Putamen (tissue), 1 donor: ENCODE results near the gene TUBGCP5.

ENCODE experiments used
- DNase-seq: peaks from one replicate; pipeline ENCODE4 v3.0.0-alpha.2; 2016; ENCODE audit warnings: low spot score

Gene TUBGCP5

DNA sequence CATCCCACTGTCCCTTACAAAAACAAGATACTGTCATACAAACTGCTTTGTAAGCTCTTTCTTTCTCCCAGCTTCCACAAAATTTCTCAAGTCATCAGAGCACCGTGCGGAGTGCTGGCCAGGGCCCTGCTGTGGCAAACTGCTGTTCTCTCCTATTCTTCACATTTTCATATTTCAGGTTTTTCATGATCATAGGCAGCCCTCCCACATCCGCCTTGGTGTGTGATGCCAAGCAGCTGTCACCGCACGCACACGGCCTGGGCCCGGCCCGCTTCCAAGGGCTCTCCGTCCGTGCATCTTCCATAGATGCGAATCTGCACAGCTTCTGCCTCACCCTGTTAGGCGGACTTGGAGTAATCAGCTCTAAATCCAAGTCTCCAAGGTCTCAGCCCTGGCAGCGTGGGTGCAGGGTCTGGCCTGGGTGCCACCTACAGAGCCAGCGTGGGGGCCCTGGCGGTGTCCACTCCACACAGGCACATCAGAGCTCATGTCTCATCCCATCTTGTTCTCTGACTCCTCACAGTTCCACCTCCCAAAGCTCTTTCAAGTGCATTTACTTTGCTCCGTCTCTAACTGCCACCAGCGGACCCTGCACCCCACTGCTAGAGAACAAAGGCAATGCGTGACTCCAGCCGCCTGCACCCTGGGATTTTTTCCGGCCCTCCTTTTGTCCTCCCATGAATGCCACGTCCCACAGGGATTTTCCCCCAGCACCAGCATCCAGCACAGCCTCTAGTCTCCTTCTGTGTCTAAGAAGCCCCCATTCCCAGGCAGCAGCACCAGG lies 86.4 kb downstream of the TUBGCP5 start:
- no peak for DNase-seq

DNA sequence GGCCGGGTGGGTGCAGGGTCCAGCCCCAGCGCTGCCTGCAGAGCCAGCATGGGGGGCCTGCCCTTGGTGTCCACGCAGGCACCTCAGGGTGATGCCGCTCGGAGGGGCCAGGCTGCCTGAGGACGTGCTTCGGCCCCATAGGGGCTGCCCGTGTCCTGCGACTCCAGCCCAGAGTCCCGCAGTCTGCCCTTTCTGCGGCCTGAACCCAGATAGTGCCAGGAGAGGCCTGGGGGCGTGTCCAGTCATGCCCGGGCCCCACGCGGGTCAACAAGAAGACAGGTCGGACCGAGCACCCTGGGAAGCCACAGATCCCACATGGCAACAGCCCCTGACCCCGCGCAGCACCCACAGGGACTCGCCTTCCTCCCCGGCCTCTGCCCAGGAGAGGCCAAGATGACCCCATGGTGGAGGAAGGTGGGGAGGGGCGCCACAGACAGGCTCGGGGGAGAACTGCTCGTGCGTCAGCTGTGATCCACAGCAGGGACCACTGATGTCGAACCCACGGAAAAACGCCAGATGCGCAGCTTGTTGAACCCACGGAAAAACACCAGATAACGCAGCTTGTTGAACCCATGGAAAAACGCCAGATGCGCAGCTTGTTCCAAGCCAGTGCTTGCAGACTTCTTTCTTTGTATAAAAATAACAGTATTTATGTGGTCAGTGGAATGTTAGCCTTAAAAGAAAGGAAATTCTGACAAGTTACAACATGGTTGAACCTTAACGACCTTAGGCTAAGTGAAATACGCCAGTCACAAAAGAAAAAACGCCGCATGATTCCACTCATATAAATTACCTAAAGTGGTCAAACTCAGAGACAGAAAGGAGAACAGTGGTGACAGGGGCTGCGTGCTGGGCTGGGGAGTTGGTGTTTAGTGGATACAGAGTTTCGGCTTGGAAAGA lies 87.7 kb downstream of the TUBGCP5 start:
- no peak for DNase-seq

DNA sequence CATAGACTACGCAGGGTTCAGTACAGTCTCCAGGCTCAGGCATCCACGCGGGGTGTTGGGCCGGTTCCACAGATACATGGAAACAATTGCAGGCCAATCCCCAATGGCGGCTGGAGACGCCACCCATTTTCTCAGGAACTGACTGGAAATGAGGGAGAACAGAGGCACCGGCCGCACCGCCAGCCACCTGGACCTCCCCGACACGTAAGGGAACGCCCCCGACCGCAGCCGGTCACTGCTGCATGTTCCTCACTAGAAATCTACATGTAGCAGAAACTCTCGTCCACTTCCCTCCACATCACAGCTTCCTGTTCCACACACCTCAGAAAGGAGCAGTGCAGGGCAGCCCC lies 88.4 kb downstream of the TUBGCP5 start:
- DNase-seq = no peak

DNA sequence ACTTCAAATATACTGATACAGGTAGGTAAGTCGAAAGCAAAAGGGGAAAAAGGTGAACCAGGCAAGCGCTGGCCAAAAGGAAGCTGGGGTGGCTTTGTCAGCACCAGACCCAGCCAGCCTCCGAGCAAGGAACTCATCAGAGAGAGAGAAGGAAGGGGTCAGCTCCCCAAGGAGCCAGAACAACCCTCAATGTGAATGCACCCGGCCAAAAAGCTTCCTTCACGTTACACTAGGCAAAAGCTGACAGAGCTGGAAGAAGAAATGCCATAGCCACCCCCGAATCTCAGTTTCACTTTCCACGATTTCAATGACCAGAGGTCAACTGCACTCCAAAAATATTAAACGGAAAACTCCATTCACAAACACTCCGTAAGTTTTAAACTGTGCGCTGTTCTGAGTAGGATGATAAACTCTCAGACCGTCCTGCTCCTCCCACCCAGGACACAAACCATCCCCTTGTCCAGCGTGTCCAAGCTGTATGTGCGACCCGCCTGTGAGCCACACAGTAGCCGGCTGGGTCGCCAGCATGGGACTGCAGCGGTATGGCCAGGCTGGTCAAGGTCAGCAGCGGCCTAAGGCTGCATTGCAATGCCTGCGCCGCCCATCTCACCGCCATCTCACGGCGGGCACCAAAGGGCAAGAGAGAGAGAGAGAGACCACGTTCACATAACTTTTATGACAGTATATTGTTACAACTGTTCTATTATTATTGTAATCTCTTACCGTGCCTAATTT lies 88.9 kb downstream of the TUBGCP5 start:
- DNase-seq = no peak
